Activated CD8-positive, alpha-beta T cell treated with anti-CD3 and anti-CD28 coated beads for 36 hours (primary cell): ENCODE measurements around the gene HDAC6. TPM values are rescaled to one million over a fixed set of nuclear protein-coding genes. Genes with fewer than 3 reads are reported as not detected.
"Not testable (repeated sequence)": the region's sequence is repeated elsewhere in the genome, so short reads cannot be mapped to it uniquely, and the experiment has no call there.

Experiments
- ATAC-seq: fragments of 200-7000 bp; cut with Tn5 transposase; one replicate; pipeline ENCODE4 v1.10.0; 2021; ENCODE audit warnings: mild to moderate bottlenecking, moderate library complexity
- CTCF ChIA-PET: fragments of 350-600 bp; sonication (Branson Sonifier 250); formaldehyde crosslinking; loops from one replicate; lab custom pipeline; 2021; ENCODE audit warnings: antibody characterized with exemption; lab: Charles Lee
- POLR2A ChIA-PET: fragments of 350-600 bp; sonication (Branson Sonifier 250); formaldehyde crosslinking; loops from one replicate; lab custom pipeline; 2021; ENCODE audit warnings: antibody characterized with exemption; lab: Charles Lee
- DNase-seq: peaks from one replicate; pipeline ENCODE4 v3.0.0-alpha.2; 2020
- H3K27ac Mint-ChIP-seq: one replicate; pipeline ENCODE4 v1.8.0; 2021; ENCODE audit warnings: mild to moderate bottlenecking, mixed read lengths
- H3K27me3 Mint-ChIP-seq: one replicate; pipeline ENCODE4 v1.8.0; 2021; ENCODE audit warnings: mixed read lengths
- H3K36me3 Mint-ChIP-seq: one replicate; pipeline ENCODE4 v1.8.0; 2021; ENCODE audit warnings: low read depth, mixed read lengths
- H3K4me1 Mint-ChIP-seq: one replicate; pipeline ENCODE4 v1.8.0; 2021; ENCODE audit warnings: low read depth, mixed read lengths
- H3K4me3 Mint-ChIP-seq: one replicate; pipeline ENCODE4 v1.8.0; 2021; ENCODE audit warnings: mild to moderate bottlenecking, moderate library complexity, mixed read lengths
- H3K9me3 Mint-ChIP-seq: one replicate; pipeline ENCODE4 v1.8.0; 2021; ENCODE audit warnings: mixed read lengths
- CTCF ChIP-seq: fragments of 200-600 bp; IDR thresholded peaks from one replicate; pipeline ENCODE4 v1.8.0; 2022; ENCODE audit warnings: antibody characterized with exemption, mild to moderate bottlenecking
- intact Hi-C: fragments of 100-400 bp; cut with micrococcal nuclease; formaldehyde crosslinking; loops from one replicate; pipeline ENCODE4 v1.10.0; 2022
- total RNA-seq, 2 experiments: library from RNA; stranded (reverse); gene quantifications; one replicate each; pipeline ENCODE4 v1.2.3, GENCODE V29; 2021

Gene HDAC6
- total RNA-seq, 2 experiments from 2014 or later, result 51.2 to 54.5 TPM

DNA sequence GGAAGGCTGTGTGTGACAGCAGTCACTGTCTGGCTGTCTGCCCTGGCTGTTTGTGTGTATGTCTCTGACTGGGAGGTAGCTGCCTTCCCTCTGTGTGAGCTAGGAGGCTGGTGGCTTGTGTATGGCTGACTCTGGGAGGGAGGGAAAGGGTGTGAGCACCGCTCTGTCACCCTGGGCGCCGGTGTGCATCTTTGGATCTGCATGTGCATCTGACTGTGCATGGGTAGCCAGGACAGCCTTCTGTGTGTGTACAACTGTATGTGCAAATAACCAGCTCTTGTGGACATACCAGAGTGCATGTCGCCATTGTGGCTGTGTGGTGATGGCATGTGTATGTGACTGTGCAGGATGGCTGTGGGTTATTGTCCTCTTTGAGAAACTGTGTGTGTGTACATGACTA lies 17.0 kb downstream of the HDAC6 start:
- CTCF ChIA-PET, result no interaction called here
- peaks cover 9% of the 10 kb centered on the region for H3K36me3 Mint-ChIP-seq

DNA sequence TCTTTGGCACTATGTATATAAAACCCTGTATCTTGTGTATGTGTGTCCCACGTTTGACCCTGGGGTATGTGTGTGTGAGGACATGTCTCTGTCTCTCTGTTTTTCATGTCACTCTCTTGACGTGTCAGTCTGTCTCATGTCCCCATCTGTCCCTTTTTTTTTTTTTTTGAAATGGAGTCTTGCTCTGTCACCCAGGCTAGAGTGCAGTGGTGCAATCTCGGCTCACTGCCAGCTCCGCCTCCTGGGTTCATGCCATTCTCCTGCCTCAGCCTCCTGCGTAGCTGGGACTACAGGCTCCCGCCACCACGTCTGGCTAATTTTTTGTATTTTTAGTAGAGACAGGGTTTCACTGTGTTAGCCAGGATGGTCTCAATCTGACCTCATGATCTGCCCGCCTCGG lies 17.5 kb downstream of the HDAC6 start:
- not testable (repeated sequence) for H3K27me3 Mint-ChIP-seq

More for the DNA sequence above, 17.0 kb downstream of the HDAC6 start:
- ATAC-seq (no peak), DNase-seq (no peak)
- intact Hi-C loops, result no loop called here
- no peaks in the 10 kb centered on the region for H3K9me3 Mint-ChIP-seq
- no peaks in the 10 kb centered on the region for H3K27me3 Mint-ChIP-seq
- no peak overlapping the region for H3K4me3 Mint-ChIP-seq
- POLR2A ChIA-PET, result no interaction called here
- no peak overlapping the region for H3K27ac Mint-ChIP-seq
- no peaks in the 10 kb centered on the region for H3K4me1 Mint-ChIP-seq
- TF ChIP-seq CTCF, result no peak

GRCh38 chrX:48823053-48823452 lies 21.2 kb downstream of the HDAC6 start:
- TF ChIP-seq CTCF, result no peak
- peaks cover 24% of the 10 kb centered on the region for H3K36me3 Mint-ChIP-seq
- H3K4me1 Mint-ChIP-seq, result peaks cover 6% of the 10 kb centered on the region
- no peak overlapping the region for H3K27ac Mint-ChIP-seq
- POLR2A ChIA-PET, result interaction anchor here (0.5 kb wide), 1 partner anchor 302 kb away, joined by 3 read pairs; the partner anchor contains the start of gene EBP
- CTCF ChIA-PET, result no interaction called here
- DNase-seq (no peak), ATAC-seq (no peak)
- H3K4me3 Mint-ChIP-seq, result no peak overlapping the region
- H3K27me3 Mint-ChIP-seq, result peaks cover 8% of the 10 kb centered on the region
- intact Hi-C loops, result no loop called here
- no peaks in the 10 kb centered on the region for H3K9me3 Mint-ChIP-seq

More for the DNA sequence above, 17.5 kb downstream of the HDAC6 start:
- ATAC-seq, H3K4me1 Mint-ChIP-seq, CTCF ChIA-PET, intact Hi-C loops, DNase-seq, H3K4me3 Mint-ChIP-seq, POLR2A ChIA-PET, H3K9me3 Mint-ChIP-seq, H3K27ac Mint-ChIP-seq: not testable (repeated sequence)
- peaks cover 11% of the 10 kb centered on the region for H3K36me3 Mint-ChIP-seq

DNA sequence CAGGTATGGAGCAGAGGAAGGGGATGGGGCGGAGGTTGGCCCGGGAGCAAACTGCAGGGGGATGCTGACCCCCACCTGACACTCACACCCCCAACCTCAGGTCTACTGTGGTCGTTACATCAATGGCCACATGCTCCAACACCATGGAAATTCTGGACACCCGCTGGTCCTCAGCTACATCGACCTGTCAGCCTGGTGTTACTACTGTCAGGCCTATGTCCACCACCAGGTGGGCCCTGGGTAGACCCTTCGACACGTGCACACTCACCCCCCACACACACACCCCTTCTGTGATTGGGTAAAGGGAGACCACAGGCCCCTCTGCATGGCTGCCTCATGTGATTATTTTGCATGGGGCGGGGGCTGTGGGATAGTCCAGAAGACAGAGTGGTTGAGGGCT lies 22.2 kb downstream of the HDAC6 start:
- no peak overlapping the region for H3K27ac Mint-ChIP-seq
- H3K9me3 Mint-ChIP-seq, result no peaks in the 10 kb centered on the region
- DNase-seq (no peak), ATAC-seq (no peak)
- peaks cover 6% of the 10 kb centered on the region for H3K4me1 Mint-ChIP-seq
- ChIA-PET CTCF (no interaction called here), POLR2A (no interaction called here)
- H3K27me3 Mint-ChIP-seq, result peaks cover 14% of the 10 kb centered on the region
- H3K4me3 Mint-ChIP-seq, result no peak overlapping the region
- intact Hi-C loops, result no loop called here
- TF ChIP-seq CTCF, result no peak
- peaks cover 24% of the 10 kb centered on the region for H3K36me3 Mint-ChIP-seq

- Mint-ChIP-seq H3K27ac (no peak within 1 kb of the TSS), H3K36me3 (peaks cover 23% of the 10 kb centered on the region), H3K9me3 (no peaks in the 10 kb centered on the region), H3K27me3 (peaks cover 23% of the 10 kb centered on the region), H3K4me1 (peaks cover 6% of the 10 kb centered on the region), H3K4me3 (peak within 1 kb of the TSS; percentile 52)
- intact Hi-C loops, result no loop called here
- peak; percentile 21 for DNase-seq
- ATAC-seq, result peak; percentile 42
- ChIA-PET POLR2A (interaction anchor here (0.6 kb wide), 1 partner anchor 153 kb away, joined by 3 read pairs; no protein-coding TSS in a partner anchor), CTCF (no interaction called here)
- TF ChIP-seq CTCF, result no peak
These were observed 24.4 kb downstream of the HDAC6 start, which contains the start of gene ERAS for GRCh38 chrX:48826135-48826875. ERAS (plus strand) TSS chrX:48826513; CDS start chrX:48829124, 2,611 bp downstream.
